ENCODE data around the gene SLC11A2.

GRCh38 chr12:51012570-51013236 lies 13.5 kb downstream of the SLC11A2 start:
- TF ChIP-seq SMARCC2 (IDR thresholded peaks at IDR 0.05; ENCODE audit: low read depth) (no peak), ZBTB26 (CRISPR knock-in tag; IDR thresholded peaks at IDR 0.05) (no peak), CAMTA2 (CRISPR knock-in tag; conservative IDR thresholded peaks at IDR 0.05) (no peak)
- TF ChIP-seq, protein P1, sequence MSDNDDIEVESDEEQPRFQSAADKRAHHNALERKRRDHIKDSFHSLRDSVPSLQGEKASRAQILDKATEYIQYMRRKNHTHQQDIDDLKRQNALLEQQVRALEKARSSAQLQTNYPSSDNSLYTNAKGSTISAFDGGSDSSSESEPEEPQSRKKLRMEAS (CRISPR knock-in tag; IDR thresholded peaks at IDR 0.05): no peak
